Measurements from ENCODE around the gene CRYAB. TPM values are rescaled to one million over a fixed set of nuclear protein-coding genes. Genes with fewer than 3 reads are reported as not detected.
A peak's percentile ranks its signal among the peaks of the same experiment; 100 is the strongest.

Gene CRYAB
- total RNA-seq, 2 donors from 2014 or later: 10.4 to 61.0 TPM

- Histone ChIP-seq H3K27ac (peak overlapping the region; percentile 22 to 91 (median 79)), H3K27me3 (no peaks in the 10 kb centered on the region), H3K9me3 (no peaks in the 10 kb centered on the region), H3K4me1 (peaks cover 72% of the 10 kb centered on the region), H3K4me3 (no peak overlapping the region), H3K36me3 (replicated peaks in 1 of 2; ENCODE audit: insufficient read depth in 1 of 2, low read depth in 2 of 2) (no peaks in the 10 kb centered on the region)
- WGBS, 2 donors: 40 to 43% methylated on average over 5 of the region's 5 CpGs
- DNase-seq (no peak), ATAC-seq (no peak)
- intact Hi-C loops (cut with DNase I): no loop called here
- TF ChIP-seq CTCF (IDR thresholded peaks at IDR 0.05): no peak
- TF ChIP-seq POLR2A (IDR thresholded peaks at IDR 0.05): no peak
Observed at GRCh38 chr11:111923351-111923788, 11.8 kb upstream of the CRYAB start.

- peaks cover 78% of the 10 kb centered on the region for H3K4me1 ChIP-seq
- peak overlapping the region; percentile 22 to 91 (median 79) for H3K27ac ChIP-seq
- H3K9me3 ChIP-seq: no peaks in the 10 kb centered on the region
- no peaks in the 10 kb centered on the region for H3K36me3 ChIP-seq (replicated peaks in 1 of 2; ENCODE audit: insufficient read depth in 1 of 2, low read depth in 2 of 2)
- DNase-seq (peak in 3 of 4 donors; percentile 64 to 88 (median 75)), ATAC-seq (no peak)
- intact Hi-C loops (cut with DNase I): no loop called here
- 0 to 2% methylated on average over 2 of the region's 2 CpGs for WGBS, 2 donors
- no peak for TF ChIP-seq CTCF (IDR thresholded peaks at IDR 0.05)
- no peak for TF ChIP-seq POLR2A (IDR thresholded peaks at IDR 0.05)
- H3K4me3 ChIP-seq: no peak overlapping the region
- no peaks in the 10 kb centered on the region for H3K27me3 ChIP-seq
Observed at GRCh38 chr11:111922803-111923202, 11.2 kb upstream of the CRYAB start.

GRCh38 chr11:111921541-111922230 is 10.1 kb upstream of the CRYAB start:
- Histone ChIP-seq H3K4me3 (no peak overlapping the region), H3K27me3 (no peaks in the 10 kb centered on the region), H3K4me1 (peaks cover 76% of the 10 kb centered on the region), H3K9me3 (no peaks in the 10 kb centered on the region), H3K27ac (peak overlapping the region in 2 of 4 donors; percentile 15 to 91), H3K36me3 (replicated peaks in 1 of 2; ENCODE audit: insufficient read depth in 1 of 2, low read depth in 2 of 2) (no peaks in the 10 kb centered on the region)
- intact Hi-C loops (cut with DNase I): no loop called here
- no peak for ATAC-seq
- TF ChIP-seq POLR2A (IDR thresholded peaks at IDR 0.05) (no peak), CTCF (IDR thresholded peaks at IDR 0.05) (no peak)
- WGBS, 2 donors: 73 to 81% methylated on average over 7 of the region's 7 CpGs
- no peak for DNase-seq

- WGBS, 2 donors: 69 to 97% methylated on average over 2 of the region's 2 CpGs
- Histone ChIP-seq H3K4me1 (peaks cover 68% of the 10 kb centered on the region), H3K9me3 (no peaks in the 10 kb centered on the region), H3K27ac (no peak overlapping the region), H3K27me3 (no peaks in the 10 kb centered on the region), H3K36me3 (replicated peaks in 1 of 2; ENCODE audit: insufficient read depth in 1 of 2, low read depth in 2 of 2) (no peaks in the 10 kb centered on the region), H3K4me3 (no peak overlapping the region)
- DNase-seq: no peak
- intact Hi-C loops (cut with DNase I): no loop called here
- TF ChIP-seq POLR2A (IDR thresholded peaks at IDR 0.05): no peak
- no peak for TF ChIP-seq CTCF (IDR thresholded peaks at IDR 0.05)
- no peak for ATAC-seq
Observed at GRCh38 chr11:111920908-111921307, 9.3 kb upstream of the CRYAB start.
